Epithelial cell of proximal tubule (primary cell): ENCODE results near the gene TREH. TPM values are rescaled to one million over a fixed set of nuclear protein-coding genes. Genes with fewer than 3 reads are reported as not detected.
A peak's percentile ranks its signal among the peaks of the same experiment; 100 is the strongest.

Source experiments
- DNase-seq: peaks from one replicate; pipeline ENCODE4 v3.0.0-alpha.2; 2011; ENCODE audit warnings: low read depth
- H3K4me3 ChIP-seq: 2 replicates; pipeline ENCODE4 v1.5.1; 2011; ENCODE audit warnings: low read depth, mild to moderate bottlenecking, low read length
- total RNA-seq: library from RNA; depleted of rRNA; stranded (reverse); fragments of >200 nt; gene quantifications from 2 replicates; pipeline ENCODE4 v1.2.3, GENCODE V29; 2015
- TF ChIP-seq, protein P1 (sequence below): conservative IDR thresholded peaks from 2 replicates; pipeline ENCODE4 v1.5.1; 2012; ENCODE audit warnings: low read depth, mild to moderate bottlenecking, low read length

TREH gene
- total RNA-seq, 1 donor from 2014 or later: not detected

DNA sequence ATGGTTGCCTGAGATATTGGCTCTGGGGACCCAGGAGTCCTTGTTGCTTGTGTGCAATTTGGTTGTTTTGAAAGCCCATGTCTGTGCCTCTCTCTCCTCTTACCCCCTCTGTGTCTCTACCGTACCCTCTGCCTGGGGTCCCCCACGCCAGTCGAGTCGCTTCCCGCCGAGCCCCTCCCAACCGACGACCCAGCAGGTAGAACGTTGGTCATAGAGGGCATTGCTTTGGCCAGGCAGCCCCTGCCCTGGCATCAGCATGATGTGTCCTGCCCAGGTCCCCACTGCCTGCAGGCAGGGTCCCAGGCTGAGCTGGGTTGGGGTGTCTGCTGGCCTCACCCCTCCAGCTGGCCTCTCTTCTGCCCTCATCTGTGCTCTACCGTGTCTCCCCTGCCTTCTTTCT lies 35.0 kb downstream of the TREH start:
- TF ChIP-seq, protein P1, sequence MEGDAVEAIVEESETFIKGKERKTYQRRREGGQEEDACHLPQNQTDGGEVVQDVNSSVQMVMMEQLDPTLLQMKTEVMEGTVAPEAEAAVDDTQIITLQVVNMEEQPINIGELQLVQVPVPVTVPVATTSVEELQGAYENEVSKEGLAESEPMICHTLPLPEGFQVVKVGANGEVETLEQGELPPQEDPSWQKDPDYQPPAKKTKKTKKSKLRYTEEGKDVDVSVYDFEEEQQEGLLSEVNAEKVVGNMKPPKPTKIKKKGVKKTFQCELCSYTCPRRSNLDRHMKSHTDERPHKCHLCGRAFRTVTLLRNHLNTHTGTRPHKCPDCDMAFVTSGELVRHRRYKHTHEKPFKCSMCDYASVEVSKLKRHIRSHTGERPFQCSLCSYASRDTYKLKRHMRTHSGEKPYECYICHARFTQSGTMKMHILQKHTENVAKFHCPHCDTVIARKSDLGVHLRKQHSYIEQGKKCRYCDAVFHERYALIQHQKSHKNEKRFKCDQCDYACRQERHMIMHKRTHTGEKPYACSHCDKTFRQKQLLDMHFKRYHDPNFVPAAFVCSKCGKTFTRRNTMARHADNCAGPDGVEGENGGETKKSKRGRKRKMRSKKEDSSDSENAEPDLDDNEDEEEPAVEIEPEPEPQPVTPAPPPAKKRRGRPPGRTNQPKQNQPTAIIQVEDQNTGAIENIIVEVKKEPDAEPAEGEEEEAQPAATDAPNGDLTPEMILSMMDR: no peak
- no peak overlapping the region for H3K4me3 ChIP-seq

DNA sequence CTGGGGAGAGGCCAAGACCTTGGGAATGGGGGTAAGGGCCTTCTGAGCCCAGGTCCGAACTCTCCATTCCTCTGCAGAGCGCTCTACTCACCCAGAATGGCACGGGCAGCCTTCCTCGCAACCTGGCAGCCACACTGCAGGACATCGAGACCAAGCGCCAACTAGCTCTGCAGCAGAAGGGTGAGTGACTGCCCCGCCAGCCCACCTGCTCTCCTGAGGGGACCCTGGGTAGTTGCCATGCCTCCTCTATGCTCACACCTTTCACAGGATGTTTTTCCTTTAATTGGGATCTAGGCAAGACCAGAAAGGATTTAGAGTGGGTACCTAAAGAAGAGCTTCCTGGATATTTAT lies 35.5 kb downstream of the TREH start:
- TF ChIP-seq, protein P1: no peak
- no peak for DNase-seq
- no peak overlapping the region for H3K4me3 ChIP-seq

More for the DNA sequence above, 35.0 kb downstream of the TREH start:
- DNase-seq: no peak

DNA sequence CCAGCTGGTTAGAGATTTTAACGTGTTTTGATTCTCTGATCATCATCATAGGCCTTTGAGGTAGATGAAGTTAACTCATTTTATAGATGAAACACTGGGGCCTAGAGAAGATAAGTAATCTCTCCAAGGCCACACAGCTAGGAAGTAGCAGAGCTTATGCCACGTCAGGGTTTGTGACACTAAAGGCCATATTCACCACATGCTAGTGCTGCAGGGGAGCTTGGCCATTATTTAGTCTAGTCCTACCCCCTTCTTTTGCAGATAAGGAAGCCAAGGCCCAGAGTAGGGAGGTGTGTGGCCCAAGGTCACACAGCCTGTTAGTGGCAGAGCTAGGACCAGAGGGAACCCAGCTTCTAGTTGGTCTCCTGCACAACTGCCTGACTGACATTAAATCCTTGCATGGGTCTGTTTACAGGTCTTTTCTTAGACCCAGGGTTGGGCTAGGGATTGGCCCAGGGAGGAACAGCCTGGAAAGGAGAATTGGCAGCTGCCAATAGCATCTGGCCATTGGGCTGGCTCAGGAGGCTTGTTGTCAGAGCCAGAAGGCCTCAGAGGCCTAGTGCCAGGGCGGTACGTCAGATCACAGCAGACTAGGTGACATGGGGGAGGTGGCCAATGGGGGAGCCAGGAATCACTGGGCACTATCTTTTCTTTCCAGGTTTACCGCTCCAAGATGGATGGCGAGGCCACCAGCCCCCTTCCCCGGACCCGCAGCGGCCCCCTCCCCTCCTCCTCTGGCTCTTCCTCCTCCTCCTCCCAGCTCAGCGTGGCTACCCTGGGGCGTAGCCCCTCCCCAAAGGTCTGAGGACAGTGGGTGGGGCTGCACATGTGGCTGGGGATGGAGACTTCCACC lies 36.1 kb downstream of the TREH start:
- TF ChIP-seq, protein P1: no peak
- H3K4me3 ChIP-seq: no peak overlapping the region
- DNase-seq: no peak

DNA sequence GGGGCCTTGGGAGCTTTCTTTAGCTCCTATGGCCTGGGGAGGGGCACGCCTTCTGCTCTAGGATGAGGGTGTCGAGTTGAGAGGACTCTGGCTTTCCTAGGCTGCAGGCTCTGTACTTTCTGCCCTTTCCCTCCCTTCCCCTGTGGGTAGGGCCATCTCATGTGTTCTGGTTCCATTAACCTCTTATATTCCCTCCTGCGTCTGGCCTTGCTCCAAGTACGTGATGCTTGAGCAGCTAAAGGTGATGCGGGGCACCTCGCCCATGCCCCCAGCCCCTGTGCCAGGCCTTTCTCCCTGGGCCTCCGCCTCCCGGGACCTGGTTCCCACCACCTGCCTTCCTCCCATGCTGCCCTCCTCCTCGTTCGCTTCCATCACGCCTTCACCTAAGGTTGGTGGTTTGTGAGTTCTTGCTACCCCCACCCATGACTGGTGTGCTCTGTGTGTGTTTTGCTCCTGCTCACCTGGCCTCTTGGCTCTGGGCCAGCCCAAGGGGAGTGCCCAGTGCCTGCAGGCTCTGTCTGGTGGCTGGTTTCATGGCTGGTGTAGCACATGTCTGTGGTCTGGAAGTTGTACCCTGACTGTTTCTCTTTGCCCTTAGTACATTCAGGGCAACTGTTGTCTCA lies 37.9 kb downstream of the TREH start:
- no peak for DNase-seq
- H3K4me3 ChIP-seq: no peak overlapping the region
- TF ChIP-seq, protein P1: no peak

DNA sequence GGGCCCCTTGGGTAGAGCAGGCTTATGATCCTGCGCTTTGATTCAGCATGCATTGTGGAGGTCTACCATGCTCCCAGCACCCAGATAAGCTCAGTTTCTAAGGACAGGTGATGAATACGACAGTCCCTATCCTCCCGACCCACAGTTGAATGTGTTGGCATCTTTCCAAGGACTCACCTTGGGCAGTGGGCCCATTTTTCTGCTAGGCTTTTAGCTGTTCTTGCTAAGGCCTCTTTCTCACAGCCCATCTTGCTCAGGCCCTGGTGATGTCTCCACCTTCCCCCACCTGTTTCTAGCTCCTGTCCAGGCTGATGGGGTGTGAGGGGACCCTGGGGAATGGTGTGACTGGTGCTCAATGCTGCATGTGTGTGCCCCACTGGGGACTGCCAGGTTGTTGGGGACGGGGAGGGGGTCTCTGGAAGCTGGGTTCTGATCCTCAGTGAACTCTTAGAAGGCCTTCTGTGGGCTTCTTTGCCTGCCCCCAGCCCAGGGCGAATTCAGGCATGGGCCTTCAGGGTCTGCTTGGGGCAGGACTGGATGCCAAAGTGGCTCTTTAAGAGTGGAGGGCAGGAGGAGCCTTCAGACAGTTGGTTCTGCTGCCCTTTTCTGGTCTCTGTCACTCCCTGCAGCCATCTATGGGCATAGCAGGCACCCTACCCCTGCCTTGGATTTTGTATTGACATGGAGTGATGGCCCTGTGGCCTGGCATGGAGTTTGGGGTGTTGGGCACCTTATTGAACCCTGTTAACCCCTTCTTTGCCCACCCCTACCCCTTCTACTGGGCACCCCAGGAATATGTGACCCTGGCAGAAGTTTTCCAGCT lies 38.9 kb downstream of the TREH start:
- DNase-seq: no peak
- TF ChIP-seq, protein P1: peak; percentile 43
- no peak overlapping the region for H3K4me3 ChIP-seq

DNA sequence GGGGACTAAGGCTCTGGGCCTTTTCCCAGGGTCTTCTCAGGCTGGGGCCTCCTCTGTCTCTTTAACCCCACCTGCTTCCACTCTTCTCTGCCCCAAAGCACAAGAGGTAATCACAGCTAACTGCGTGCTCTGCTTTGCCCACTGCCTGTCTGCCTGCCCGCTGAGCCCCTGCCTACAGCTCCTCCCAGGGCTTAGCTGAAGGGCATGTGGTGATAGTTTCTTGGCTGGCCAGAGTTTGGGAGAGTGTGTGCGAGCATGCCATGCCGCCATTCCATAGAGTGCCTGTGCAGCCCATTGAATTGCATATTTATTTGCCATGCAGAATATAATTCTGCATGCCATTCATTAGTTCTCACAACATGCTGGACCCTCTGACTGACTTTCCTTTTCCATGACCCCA lies 39.6 kb downstream of the TREH start:
- TF ChIP-seq, protein P1: no peak
- DNase-seq: no peak

More for the DNA sequence above, 39.6 kb downstream of the TREH start:
- H3K4me3 ChIP-seq: no peak overlapping the region
